K562 (cell line): ENCODE measurements around the gene GNGT1. TPM values are rescaled to one million over a fixed set of nuclear protein-coding genes. Genes with fewer than 3 reads are reported as not detected.
A peak's percentile ranks its signal among the peaks of the same experiment; 100 is the strongest.
"Not testable (repeated sequence)": the region's sequence is repeated elsewhere in the genome, so short reads cannot be mapped to it uniquely, and the experiment has no call there.

Experiments used
- ATAC-seq: fragments of 200-7000 bp; cut with Tn5 transposase; 3 replicates; pipeline ENCODE4 v1.9.1; 2020; ENCODE audit warnings: moderate library complexity
- BruUV-seq: library from RNA; stranded (reverse); fragments of 400-500 nt; replicated peaks from 2 replicates; lab custom pipeline; 2021; lab: Mats Ljungman, UMichigan
- CTCF ChIA-PET: fragments of 300-600 bp; formaldehyde crosslinking; extraction: SDS; loops from one replicate; lab custom pipeline; 2021; ENCODE audit warnings: low intra/inter-chr PET ratio; lab: Yijun Ruan, JAX
- POLR2A ChIA-PET: fragments of 300-600, 350-650 bp; sonication (Branson Sonifier 250); formaldehyde crosslinking; extraction: SDS; loops from one replicate; lab custom pipeline; 2021; ENCODE audit warnings: antibody characterized with exemption, inconsistent platforms; lab: Yijun Ruan, JAX
- DNase-seq, 4 experiments: peaks; one replicate each; pipeline versions ENCODE4 v3.0.0 to v3.0.0-alpha.2; 2011 to 2018; ENCODE audit warnings: low spot score in 3 of 4, mixed read lengths in 3 of 4; ENCODE audit errors: extremely low read depth in 1 of 4
- FAIRE-seq: peaks from 2 replicates; lab custom pipeline; 2011; peaks lifted over from hg19 to GRCh38; lab: Jason Lieb, UNC
- H2AFZ ChIP-seq: 2 replicates; pipeline ENCODE4 v1.6.0; 2011; ENCODE audit warnings: low read depth, low read length, control low read depth, inconsistent platforms
- H3K27ac ChIP-seq: fragments of 200-600 bp; 3 replicates; pipeline ENCODE4 v1.8.0; 2011; ENCODE audit warnings: low read depth, mild to moderate bottlenecking, control low read depth, inconsistent platforms, low read length, moderate library complexity, mixed read lengths; ENCODE audit errors: extremely low read depth
- H3K27me3 ChIP-seq, 2 experiments: fragments of 300-600 bp in 1 of 2; 2 replicates in 1 of 2; 3 replicates in 1 of 2; pipeline versions ENCODE4 v1.6.0 to v1.8.0; 2011; ENCODE audit warnings: inconsistent platforms in 2 of 2, low read length in 2 of 2, mild to moderate bottlenecking in 1 of 2, mixed read lengths in 1 of 2, moderate library complexity in 1 of 2; ENCODE audit not compliant: control insufficient read depth in 2 of 2, insufficient read depth in 2 of 2
- H3K36me3 ChIP-seq: fragments of 300-600 bp; 3 replicates; pipeline ENCODE4 v1.8.0; 2011; ENCODE audit warnings: mild to moderate bottlenecking, low read length, inconsistent platforms; ENCODE audit not compliant: control insufficient read depth, insufficient read depth
- H3K4me1 ChIP-seq, 2 experiments: fragments of 200-600 bp in 1 of 2; replicated peaks in 1 of 2; 2 replicates in 1 of 2; 3 replicates in 1 of 2; pipeline versions ENCODE4 v1.5.1 to v1.8.0; 2011; ENCODE audit warnings: inconsistent platforms in 2 of 2, low read length in 2 of 2, mild to moderate bottlenecking in 1 of 2, mixed read lengths in 1 of 2, moderate library complexity in 1 of 2; ENCODE audit not compliant: control insufficient read depth in 2 of 2, insufficient read depth in 2 of 2
- H3K4me2 ChIP-seq: 2 replicates; pipeline ENCODE4 v1.6.1; 2011; ENCODE audit warnings: low read length, control low read depth, inconsistent platforms, mixed read lengths; ENCODE audit not compliant: insufficient read depth
- H3K4me3 ChIP-seq: fragments of 200-600 bp; sonication (generic), shearing (Covaris generic); 2 replicates; pipeline ENCODE4 v1.5.1; 2016; ENCODE audit warnings: control low read depth, inconsistent platforms
- H3K79me2 ChIP-seq: fragments of 200-600 bp; 3 replicates; pipeline ENCODE4 v1.8.0; 2011; ENCODE audit warnings: low read length, inconsistent platforms; ENCODE audit not compliant: control insufficient read depth, insufficient read depth
- H3K9ac ChIP-seq, 2 experiments: 2 replicates each; pipeline versions ENCODE4 v1.6.0 to v1.6.1; 2011; ENCODE audit warnings: low read depth in 2 of 2, low read length in 2 of 2, control low read depth in 1 of 2, inconsistent platforms in 1 of 2, mild to moderate bottlenecking in 1 of 2, mixed read lengths in 1 of 2; ENCODE audit not compliant: insufficient read depth in 1 of 2
- H3K9me1 ChIP-seq: one replicate; pipeline ENCODE4 v1.6.0; 2011; ENCODE audit warnings: inconsistent platforms, mild to moderate bottlenecking, low read length, moderate library complexity; ENCODE audit not compliant: control insufficient read depth, insufficient read depth
- H3K9me3 ChIP-seq: replicated peaks from 2 replicates; pipeline ENCODE4 v1.5.1; 2011; ENCODE audit warnings: low read depth, low read length, inconsistent platforms; ENCODE audit not compliant: control insufficient read depth, insufficient read depth
- H4K20me1 ChIP-seq: replicated peaks from 2 replicates; pipeline ENCODE4 v1.6.1; 2011; ENCODE audit warnings: low read length, inconsistent platforms, mixed read lengths; ENCODE audit not compliant: control insufficient read depth, insufficient read depth
- ARID1B ChIP-seq: fragments of 450-650 bp; IDR thresholded peaks from 2 replicates; pipeline ENCODE4 v1.6.1; 2016; ENCODE audit warnings: antibody characterized with exemption, mild to moderate bottlenecking, inconsistent platforms
- CAMTA2 ChIP-seq: fragments of 250-450 bp; sonication (Bioruptor Pico); conservative IDR thresholded peaks from 2 replicates; pipeline ENCODE4 v1.5.1; 2022
- EWSR1 ChIP-seq: fragments of 450-650 bp; IDR thresholded peaks from 2 replicates; pipeline ENCODE4 v1.6.1; 2018; ENCODE audit warnings: borderline replicate concordance, mild to moderate bottlenecking, low read depth, moderate library complexity; ENCODE audit not compliant: partially characterized antibody
- HOXB6 ChIP-seq: fragments of 250-450 bp; sonication (Bioruptor Pico); IDR thresholded peaks from 2 replicates; pipeline ENCODE4 v1.5.1; 2022; ENCODE audit warnings: mild to moderate bottlenecking, borderline replicate concordance
- TFE3 ChIP-seq: fragments of 450-650 bp; formaldehyde crosslinking; IDR thresholded peaks from 2 replicates; pipeline ENCODE4 v1.4.0; 2020; ENCODE audit warnings: mild to moderate bottlenecking, mixed read lengths
- in situ Hi-C: fragments of 300-500 bp; cut with MboI; formaldehyde crosslinking; loops from 4 replicates; pipeline ENCODE4 v1.15.0; 2018; ENCODE audit warnings: inconsistent platforms, mixed read lengths
- intact Hi-C: fragments of 100-400 bp; cut with micrococcal nuclease; formaldehyde crosslinking; loops from 2 replicates; pipeline ENCODE4 v1.14.2; 2022
- polyA plus RNA-seq, 8 experiments: library from polyadenylated mRNA; depleted of rRNA in 4 of 8; stranded (reverse) in 5 of 8; unstranded in 3 of 8; fragments of >200 nt; fragmentation: Nextera tagmentation in 2 of 8; fragmentation: Illumina TruSeq in 1 of 8; extraction: Ambion mirVana in 2 of 8; extraction: Trizol in 1 of 8; gene quantifications; 2 replicates each; pipeline versions ENCODE4 v1.2.1 to v1.2.3, GENCODE V29; 2011 to 2014; ENCODE audit warnings: inconsistent platforms in 1 of 8, missing spikeins in 1 of 8
- total RNA-seq, 7 experiments: library from RNA; depleted of rRNA in 6 of 7; stranded (reverse); fragments of >200 nt in 6 of 7; fragmentation: Illumina TruSeq in 2 of 7; extraction: Trizol in 2 of 7; gene quantifications; 2 replicates each; pipeline versions ENCODE4 v1.2.1 to v1.2.3, GENCODE V29; 2011 to 2021; ENCODE audit warnings: low replicate concordance in 1 of 7

The GNGT1 gene
- total and polyA plus RNA-seq, 9 of the 15 experiments (the other 6 are each of a cell fraction or from before 2014, with no cell fraction given), result 0.04 to 0.83 (median 0.51) TPM; not detected in 2

- H4K20me1 ChIP-seq, in situ Hi-C loops, H3K9ac ChIP-seq, POLR2A ChIA-PET, H3K4me3 ChIP-seq, H3K27me3 ChIP-seq, ATAC-seq, H3K4me1 ChIP-seq, H2AFZ ChIP-seq, intact Hi-C loops, H3K79me2 ChIP-seq, BruUV-seq, H3K4me2 ChIP-seq, H3K9me3 ChIP-seq, CTCF ChIA-PET, H3K36me3 ChIP-seq, H3K27ac ChIP-seq, DNase-seq, H3K9me1 ChIP-seq: not testable (repeated sequence)
- FAIRE-seq, result peak; percentile 72
Measured at GRCh38 chr7:93911661-93912060, 5.3 kb downstream of the GNGT1 start.

- no peak for DNase-seq
- H4K20me1 ChIP-seq, result no peaks in the 10 kb centered on the region
- H3K9me1 ChIP-seq, result no peaks in the 10 kb centered on the region
- no peak overlapping the region for H3K4me2 ChIP-seq
- H3K9me3 ChIP-seq, result no peaks in the 10 kb centered on the region
- H3K27me3 ChIP-seq, result no peaks in the 10 kb centered on the region
- H3K9ac ChIP-seq, result no peak overlapping the region
- TF ChIP-seq HOXB6 (CRISPR knock-in tag) (no peak), TFE3 (CRISPR knock-in tag) (no peak), EWSR1 (no peak), CAMTA2 (CRISPR knock-in tag) (no peak), ARID1B (no peak)
- no peaks in the 10 kb centered on the region for H3K36me3 ChIP-seq
- no peak overlapping the region for H2AFZ ChIP-seq
- H3K4me3 ChIP-seq, result no peak overlapping the region
- ChIA-PET POLR2A (no interaction called here), CTCF (no interaction called here)
- no peak for ATAC-seq
- in situ Hi-C loops, result no loop called here
- intact Hi-C loops, result no loop called here
- H3K4me1 ChIP-seq, result no peaks in the 10 kb centered on the region
- FAIRE-seq, result no peak
- H3K27ac ChIP-seq, result no peak overlapping the region
- no peaks in the 10 kb centered on the region for H3K79me2 ChIP-seq
- no TSS peak for BruUV-seq
Measured at GRCh38 chr7:93913197-93913596, 6.8 kb downstream of the GNGT1 start.
